Measurements from ENCODE around the gene GBF1.

The GBF1 gene

DNA sequence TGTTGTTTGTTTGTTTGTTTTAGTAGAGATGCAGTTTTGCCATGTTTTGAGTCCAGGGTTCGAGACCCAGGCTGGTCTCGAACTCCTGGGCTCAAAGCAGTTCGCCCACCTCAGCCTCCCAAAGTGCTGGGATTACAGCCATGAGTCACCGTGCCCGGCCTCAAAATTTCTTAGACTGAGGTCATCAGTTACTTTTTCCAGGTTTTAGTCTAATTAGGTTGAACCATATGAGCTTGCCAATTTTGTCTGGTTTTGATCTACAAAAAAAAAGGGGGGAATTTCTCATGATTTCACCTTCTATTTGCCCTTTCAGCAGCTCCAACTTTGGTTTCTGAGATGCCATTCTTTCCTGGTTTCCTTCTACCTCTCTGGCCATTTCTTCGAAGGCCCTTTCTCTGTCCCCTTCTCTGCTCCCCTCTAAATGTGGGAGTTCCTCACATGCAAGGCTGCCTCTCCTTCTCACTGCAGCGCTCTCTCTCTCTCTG, 181.5 kb downstream of the GBF1 start:
- peak; percentile 46 for DNase-seq

DNA sequence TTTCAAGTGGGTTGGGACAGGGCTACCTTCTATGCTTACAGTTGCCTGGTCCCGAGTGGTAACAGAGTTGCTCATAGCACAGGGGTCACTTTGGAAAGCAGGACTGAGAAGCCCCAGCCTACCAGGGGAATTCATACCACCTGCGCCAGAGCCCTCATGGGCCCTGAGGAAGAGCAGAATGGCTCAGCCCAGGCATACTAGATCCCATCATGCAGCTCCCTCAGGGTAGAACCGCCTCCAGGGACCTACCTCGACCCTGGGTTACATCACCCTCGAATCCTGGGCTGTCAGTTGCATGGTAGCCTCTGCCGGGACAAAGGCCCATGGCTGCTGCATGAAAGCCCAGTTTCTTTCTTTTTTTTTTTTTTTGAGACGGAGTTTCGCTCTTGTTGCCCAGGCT, 184.1 kb downstream of the GBF1 start:
- no peak for DNase-seq

DNA sequence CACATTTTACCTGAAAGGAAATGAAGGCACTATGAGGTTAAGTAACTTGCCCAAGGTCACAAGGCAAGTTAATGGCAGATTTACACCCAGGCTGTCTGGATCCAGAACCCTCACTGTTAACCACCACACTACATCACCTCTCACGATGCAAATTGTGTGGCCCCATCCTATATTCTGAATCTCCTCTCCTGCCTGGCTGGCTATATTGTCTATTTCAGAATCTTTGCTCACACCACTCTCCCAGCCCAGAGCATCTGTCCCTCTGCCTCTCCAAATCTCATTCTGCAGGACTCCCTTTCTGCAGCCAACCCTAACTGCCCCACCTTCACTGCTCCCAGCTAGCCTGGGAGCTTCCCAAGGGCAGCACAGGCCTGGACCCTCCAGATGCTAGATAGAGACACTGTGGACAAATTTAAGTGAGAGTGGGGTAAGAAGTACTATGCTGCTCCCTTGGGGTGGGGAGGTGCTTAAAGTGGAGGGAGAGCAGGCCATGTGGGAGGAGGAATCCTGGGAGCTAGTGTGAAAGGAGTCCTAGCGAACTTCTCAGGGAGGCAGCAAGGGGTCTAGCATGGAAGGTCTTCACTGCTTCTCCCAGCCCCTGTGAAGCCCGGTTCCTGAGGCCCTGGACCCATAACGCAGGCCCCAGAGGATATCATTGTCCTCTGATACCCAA, 186.3 kb downstream of the GBF1 start:
- DNase-seq: peak; percentile 42

All from fibroblast of skin of right quadriceps (primary cell).